GM19467 (cell line): Measurements from ENCODE around the gene PRAC1.

Experiments
- ATAC-seq: cut with Tn5 transposase; IDR thresholded peaks from one replicate; pipeline ENCODE4 v1.9.1; 2021; ENCODE audit warnings: mild to moderate bottlenecking, moderate library complexity; ENCODE audit not compliant: unreplicated experiment

The PRAC1 gene

DNA sequence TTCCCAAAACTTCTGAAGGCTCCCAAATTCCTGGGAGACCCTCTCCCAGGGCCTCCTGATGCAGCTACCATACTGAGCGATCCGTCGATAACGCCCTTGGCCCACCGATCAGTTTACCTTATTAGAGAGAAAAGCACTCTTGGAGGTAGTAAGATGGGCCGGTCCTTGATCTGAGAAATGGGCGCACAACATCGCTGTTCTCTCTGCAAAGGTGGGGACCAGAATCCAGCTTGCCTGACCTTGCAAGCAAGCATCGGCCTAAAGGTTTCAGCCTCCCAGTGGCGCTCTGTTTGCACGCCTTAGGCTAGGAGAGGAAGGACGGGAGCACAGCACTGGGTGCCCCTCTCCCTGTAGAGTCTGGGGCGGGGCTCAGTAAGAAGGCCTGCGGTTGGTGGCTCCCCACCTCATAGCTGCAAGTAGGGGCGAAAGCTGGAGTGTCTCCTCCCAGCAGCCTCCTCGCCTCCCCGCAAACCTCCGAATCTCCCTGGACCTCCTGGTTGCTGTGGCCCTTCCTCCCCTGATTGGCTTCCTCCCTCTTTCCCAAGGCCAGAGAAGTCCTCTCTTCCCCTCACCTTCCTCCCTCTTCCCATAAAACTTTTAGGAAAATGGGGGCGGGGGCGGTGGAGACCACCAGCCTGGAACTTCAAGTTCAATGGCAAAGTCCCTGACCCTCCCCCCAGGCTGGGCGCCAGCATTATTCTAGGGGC, at the start of gene PRAC1:
PRAC1 (minus strand) TSS at position 318 of the 707 bp plus-strand sequence; CDS start at position 192, 126 bp downstream.
- no peak for ATAC-seq

DNA sequence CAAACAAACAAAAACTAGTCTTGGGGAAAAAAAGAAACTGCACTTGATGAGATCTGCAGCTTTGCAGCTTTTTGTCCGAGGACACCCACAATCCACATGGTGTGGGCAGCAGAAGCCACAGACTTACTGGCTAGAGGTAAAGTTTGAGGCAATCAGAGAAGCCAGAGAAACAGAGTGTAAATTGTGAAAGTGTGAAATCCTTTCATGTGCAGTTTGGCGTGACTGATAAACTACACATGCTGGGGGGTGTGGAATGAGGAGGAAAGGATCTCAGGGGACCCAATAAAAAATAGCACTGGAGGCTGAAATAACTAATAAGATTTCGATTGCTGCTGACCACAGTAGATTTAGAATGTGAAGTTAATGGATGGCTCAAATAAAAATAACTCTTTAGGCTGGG, 48.6 kb upstream of the PRAC1 start:
- no peak for ATAC-seq

DNA sequence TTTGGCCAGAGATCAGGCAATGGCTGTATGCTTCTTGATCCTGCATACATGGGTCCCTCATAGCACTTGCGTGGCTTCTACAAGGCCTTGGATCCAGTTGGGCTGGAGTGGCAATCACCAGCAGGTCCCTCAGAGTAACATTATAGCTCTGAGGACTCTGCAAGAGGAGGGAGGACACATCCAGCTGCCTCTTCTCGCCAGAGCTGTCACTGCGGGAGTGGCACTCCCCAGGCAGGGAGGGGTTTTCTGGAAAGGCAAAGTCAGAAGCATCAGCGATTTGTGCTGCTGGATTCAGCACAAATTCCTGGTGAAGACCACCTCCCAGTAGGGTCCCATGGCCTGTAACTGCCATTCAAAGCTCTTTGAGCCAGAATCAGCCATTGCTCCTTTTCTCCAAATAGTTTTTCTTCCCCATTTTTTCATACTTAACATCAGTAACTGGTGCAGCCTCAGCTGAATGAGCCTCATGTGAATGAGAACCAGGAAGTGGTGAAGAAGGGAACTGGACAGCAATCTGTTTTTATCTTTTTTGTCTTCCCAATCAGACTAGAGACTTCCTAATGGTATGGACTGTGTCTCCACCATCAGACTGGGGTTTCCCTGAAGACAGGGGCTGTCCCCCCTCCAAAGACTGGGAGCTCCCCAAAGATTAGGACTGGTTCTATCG, 46.8 kb upstream of the PRAC1 start:
- ATAC-seq: no peak

DNA sequence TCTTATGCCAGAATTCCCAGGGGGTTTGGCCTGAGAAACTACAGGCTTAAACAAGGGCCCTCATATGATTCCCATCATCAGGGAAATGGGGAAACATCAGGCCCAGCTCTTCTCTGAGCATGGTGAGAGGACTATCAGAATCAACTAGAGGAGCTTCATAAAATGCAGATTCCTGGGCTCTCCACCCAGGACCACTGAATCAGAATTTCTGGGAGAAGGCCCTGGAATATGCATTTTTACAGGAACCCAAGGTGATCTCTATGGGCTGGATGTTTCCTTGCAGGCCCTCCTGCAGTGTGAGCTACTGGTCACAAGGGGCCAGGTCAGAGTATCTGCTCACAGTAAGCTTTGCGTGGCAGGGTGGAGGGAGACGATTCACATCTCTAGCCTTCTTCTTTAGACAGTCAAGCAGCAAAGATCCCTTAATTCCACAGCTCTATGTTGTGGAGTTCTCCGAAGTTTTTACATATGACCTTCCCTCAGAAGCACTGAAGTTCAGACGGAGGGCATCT, 45.0 kb upstream of the PRAC1 start:
- no peak for ATAC-seq

DNA sequence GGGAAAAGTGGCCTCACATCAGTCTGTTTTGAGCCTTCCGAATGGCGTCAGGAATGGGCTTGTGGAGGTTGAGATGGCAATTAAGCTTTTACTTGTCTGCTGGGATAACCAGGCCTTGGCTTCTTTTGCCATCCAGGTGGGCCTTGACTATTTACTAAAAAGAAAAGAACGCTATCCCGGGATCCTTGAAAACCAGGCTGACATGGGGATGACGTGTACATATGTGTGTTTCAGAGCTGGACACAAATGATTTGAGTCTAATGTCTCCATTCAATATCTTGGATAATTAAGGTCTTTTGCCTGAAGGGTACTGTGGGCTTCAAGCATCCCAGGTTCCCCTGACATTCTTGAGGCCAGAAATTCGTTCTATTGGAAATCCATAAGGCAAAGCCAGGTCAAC, 38.8 kb upstream of the PRAC1 start:
- ATAC-seq: no peak

DNA sequence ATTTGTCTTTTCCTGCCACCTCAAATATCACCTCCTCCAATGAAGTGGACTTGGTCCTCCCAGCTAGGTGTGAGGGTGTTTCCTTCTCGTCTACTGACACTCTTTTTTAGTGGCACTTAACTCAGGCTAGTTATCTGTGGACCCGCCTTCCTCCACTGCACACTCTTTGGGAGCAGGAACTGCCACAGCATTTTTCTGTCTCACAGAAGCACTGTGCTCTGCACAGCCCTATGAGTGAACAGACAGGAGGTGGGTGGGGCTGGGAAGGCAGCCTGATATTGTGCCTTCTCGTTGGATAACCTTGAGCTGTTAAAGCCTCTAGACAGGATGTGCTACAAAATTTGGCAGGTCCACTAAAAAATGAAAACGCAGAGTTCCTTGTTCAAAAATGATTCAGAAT, 38.1 kb upstream of the PRAC1 start:
- ATAC-seq: no peak

DNA sequence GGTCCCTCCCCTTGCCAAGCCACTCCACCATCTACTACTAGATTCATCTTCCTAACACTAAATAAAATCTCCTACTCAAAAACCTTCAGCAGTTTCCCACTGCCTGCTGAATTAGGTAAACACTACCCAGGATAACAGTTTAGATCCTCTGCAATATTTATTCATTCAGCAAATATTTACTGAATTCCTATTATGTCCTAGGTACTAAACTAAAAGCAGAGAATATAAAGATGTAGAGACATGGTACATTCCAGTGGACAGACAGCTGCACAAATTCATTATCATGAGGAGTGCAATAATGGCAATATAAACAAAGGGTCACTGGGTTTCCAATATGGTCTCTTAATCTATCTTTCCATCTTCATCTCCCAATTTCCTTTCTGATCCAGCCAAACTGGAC, 37.0 kb upstream of the PRAC1 start:
- no peak for ATAC-seq

DNA sequence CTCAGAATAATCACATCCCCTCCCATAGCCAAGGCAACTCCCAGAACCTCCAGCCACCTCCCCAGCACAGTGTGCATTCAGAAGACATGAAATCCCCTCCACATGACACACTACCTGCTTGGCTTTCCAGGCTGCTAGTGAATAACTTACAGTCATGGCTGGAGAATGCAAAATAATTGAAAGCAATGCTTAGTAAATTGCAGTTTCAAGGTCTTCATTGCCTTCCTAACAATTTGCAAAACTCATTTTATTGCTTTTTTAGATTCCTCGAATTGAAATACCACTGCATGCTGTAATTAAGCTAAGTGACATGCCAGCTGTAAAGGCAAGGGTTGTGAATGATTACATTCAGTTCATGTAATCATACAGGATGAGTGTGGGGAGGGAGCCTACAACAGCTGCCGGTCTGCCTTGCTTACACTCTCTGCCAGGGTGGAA, 35.2 kb upstream of the PRAC1 start:
- no peak for ATAC-seq

DNA sequence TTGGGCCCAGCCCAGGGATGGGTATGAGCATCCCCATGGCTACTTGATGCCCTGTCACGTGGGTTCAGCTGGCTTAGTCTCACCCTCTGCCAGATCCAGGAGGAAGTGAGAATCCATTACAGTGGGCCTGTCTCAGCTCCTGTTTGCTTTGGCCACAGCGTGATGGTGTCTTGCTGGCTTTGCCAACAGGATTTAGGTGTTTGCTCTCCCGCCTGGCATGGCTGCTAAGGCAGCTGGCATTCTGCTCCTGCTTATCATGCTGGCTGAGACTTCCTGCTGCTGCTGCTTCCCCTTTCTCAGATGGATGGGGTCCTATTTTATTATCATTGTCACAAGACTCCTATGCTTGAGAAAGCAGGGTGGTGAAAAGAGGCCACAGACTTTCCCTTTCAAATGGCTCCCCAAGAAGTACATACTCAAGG, 34.5 kb upstream of the PRAC1 start:
- ATAC-seq: no peak

DNA sequence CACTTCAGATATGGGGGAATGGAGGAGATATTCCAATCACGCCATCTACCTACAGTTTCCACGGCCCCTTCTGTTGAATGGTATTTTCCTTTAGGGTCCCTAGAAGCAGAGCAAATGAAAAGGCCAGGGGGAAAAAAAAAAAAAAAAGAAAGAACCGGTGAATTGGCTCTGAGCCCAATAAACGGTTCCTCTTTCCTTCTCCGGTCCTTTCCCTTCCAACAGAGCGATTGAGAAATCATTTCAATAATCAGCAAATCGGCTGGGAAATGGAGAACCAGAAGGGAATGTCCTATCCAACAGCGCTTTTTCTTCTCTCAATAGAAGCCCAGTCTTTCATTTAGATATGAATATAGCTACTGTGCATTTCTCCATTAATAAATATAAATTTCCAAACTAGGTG, 33.0 kb upstream of the PRAC1 start:
- ATAC-seq: no peak

DNA sequence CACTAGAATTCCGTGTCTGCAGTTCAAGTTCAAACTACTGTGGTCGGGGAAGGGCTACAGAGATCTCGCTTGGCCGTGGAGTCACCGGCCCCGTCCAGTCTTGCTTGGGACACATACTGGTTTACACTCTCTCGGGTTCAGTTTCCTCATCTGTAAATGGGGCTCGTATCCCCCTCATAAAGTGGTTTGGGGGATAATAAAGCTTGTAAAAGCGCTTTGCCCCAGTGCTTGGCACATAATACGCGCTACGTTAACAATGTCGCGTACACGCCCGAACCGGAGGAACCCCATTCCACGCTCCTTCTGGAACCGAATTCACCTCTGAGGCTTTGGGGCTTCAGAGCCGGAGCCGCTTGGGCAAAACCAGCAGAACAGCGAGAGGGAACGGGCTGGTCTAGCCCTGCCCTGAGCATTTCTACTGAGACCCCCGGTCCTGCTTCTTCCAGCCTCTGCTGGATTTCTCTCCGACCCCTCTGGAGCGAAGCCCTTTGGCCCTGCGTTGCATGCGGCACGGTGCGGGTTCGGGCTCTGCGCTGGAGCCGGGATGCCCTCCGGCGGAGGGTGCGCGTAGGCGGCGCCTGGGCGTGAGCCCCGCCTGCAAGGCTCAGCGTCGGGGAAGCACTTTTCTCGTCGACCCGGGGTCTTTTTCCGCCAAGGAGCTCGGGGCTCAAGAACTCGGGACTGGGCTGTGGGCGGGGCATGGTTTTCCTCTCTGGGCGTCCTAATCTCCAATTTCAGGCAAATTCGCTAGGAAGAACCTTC, 32.4 kb upstream of the PRAC1 start:
- ATAC-seq: no peak

DNA sequence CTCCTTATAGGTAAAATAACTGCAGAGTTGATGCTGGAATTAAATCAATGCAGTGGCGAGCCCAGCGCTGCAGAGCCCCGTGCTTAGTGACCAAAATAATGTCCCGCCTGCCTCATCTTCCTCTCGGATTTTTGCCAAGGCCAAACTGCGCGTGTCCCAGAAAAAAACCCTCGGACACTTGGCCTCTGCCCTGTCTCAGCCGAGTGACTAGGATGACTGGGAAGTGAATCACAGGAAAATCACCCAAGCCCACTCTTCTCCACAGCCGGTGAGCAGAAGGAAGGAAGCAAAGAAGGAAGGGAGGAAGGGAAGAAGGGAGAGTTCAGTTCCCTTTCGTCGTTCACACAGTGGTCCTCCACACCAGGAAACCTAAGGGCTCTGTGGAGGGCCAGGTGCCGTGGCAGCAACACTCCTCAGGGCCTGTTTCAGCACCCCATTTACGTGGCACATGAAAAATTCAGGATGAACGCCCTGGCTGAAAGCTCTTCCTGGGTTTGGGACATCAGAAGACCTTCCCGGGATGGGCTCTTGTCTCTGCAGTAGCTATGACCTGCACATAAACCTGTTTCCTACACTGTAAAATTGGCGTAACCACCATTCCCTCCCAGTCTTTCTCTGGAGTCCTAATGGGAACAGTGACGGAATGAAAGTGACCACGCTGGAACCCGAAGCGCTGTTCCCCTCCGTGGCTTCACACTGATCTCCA, 31.6 kb upstream of the PRAC1 start:
- ATAC-seq: no peak

DNA sequence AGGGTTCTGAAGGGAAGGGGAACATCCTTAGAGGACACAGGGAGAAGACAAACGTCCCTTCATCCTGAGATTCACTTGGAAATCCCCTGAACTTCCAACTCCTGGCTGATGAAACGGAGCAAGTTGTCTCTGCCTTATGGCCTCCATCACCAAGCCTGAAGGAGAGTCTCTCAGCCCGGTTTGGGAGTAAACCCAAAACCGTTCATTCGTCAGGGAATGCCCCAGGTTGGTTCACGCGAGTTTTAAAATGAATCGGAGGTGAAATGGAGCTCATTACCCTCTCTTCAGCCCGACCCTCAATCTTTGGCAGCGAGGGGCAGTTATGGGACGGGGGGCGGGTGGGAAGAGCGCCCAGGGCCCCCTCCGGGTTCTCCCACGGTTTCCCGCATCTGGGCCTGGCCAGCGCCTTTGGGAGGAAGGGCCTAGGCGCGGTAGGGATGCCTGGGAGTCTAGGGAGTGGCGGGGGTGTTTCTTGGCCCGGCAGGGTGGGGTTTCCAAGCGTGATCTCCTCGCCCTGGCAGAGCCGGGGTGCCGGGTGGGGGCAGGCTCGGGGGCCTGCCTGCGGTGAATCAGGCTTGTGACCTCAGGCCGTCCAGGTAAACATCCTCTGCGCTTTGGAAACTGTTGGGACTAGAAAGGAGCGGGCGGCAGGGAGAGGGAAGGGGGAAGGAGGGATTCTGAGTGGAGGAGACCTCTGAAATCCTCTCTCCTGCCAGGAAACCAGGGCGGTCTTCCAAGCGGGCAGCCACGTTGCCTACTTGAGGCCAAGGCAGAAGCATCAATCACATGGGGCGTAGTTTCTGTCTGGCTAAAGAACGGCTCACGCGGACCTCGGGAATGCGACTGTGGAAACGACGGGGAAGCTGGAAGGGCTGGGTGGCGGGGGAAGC, 30.3 kb upstream of the PRAC1 start:
- ATAC-seq: no peak

DNA sequence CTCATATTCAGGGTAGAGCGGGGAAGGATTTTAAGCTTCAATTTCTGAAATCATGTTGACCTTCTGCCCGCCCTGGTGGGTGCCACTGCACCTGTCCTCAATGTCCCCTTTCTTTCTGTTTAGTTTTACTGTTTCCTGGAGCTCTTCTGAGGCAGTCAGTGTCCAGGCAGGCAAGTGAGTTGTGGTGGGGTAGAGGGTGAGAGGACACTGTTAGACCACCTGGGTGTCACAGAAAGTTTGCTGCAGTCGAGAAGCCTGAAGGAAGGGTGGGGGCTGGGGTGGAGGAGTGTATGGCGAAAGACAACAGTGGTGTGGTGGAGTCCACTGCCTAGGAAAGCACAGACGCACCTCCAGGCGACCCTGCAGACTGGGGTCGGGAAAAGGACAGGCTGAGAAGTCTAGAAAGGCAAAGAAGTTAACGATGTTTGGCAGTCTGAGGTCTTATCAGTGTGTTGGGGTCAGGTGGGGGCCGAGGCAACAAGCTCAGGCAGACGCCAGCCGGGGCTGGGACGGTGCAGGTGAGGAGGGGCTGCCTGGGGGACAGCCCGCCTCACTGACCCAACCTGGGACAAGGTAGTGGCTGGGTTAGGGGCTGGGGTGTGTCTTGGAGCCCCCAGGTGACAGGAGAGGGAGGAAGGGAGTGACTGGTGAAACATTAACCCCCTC, 29.5 kb upstream of the PRAC1 start:
- no peak for ATAC-seq

DNA sequence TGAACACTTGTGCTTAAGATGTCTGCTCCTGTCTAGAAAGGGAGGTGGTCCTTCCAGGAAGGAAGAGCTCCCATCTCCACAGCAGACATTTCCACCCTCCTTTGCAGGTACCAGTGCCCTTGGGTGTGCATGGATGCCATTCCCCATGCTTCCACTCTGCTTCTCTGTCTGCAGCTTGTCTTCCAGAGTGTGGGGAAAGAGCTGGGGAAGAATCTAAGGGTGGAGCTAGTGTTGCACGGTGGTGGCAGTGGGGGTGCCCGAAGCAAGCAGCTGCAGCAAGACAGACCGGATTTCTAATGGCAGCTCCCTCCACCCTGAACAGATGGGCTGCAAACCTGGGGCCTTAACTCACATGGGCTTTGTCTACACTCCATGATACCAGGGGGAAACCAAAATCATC, 28.9 kb upstream of the PRAC1 start:
- no peak for ATAC-seq

DNA sequence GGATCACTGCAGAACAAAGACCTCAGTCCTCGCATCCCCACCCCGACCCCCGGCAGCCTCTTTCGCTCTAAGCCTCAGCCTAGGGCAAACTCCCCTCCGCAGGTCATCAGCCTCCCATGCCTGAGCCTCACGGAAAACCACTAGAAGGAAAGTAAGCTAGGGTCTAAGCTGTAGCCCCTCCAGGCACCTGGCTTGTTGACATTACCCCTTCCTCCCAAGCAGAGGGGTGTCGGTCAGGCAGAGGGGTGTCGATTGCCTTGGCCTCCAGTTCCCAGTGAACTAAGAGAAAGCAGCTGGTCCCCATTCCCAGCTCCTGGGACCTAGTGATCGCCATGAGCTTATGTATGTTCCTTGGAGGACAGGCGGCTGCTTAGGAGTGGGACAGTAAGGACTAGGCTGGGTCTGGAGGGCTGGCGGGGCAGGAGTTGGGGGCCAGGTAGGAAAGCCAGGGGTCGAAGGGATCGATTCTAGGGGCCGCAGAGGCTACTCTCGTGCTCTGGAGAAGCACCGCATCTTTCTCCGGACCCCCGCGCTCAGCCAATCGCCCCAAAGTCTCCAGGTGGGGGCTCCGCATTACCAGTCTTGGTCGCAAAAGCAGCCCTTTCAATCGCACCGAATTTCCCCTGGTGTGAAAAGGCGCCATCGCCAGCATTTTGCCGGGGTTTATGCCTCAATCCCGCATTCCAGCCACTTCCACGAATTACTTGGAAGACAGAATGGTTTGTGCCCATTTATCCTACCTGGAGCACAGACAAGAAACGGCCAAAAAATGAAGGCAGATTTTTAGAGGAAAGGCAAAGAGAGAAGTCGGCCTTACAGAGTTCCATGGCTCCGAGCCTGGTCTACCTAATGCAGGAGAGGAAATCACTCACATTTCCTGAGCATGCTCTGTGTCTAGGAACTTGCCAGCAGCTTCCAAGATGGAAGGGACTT, 27.6 kb upstream of the PRAC1 start:
- ATAC-seq: no peak

DNA sequence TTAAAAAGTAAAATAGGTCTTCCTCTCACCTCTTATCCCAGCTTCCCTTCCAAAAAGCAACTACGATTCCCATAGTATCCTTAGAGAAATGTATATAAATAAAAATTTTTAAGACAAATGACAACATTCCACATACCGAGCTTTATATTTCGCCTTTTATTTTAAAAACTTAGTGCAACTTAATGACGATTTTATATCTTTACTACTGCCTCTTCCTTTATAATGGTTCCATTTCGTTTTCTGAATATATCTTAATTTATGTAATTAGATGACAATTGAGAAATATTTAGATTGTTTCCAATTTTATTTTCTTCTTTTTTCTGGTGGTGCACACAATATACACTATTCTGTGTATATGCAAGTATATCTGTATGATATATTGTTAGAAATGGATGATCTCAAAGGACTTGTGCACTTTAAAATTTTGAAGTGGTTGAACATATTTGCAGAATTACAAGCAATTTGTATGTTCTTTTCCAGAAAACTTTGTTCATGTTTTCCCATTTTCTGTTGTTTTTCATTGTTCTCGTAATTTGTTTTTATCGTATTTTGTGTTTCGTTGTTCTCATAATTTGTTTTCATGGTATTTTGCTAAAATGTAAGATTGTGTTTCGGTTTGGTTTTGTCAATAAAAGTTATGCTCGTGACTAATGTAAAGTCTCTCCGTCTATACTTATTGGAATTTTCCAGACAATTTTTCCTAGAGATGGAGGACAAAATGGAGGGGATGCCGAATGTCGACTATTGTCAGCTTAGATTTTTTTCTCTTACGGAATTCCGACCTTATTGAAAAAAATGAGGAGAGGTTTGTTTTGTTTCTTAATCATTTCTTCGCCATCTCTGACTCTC, 26.6 kb upstream of the PRAC1 start:
- no peak for ATAC-seq
